HepG2 (cell line): ENCODE measurements around the gene CHST3. TPM values are rescaled to one million over a fixed set of nuclear protein-coding genes. Genes with fewer than 3 reads are reported as not detected.

ENCODE experiments used
- ASH2L ChIP-seq: fragments of 300-600, 200-600 bp; sonication (generic); IDR thresholded peaks from 2 replicates; pipeline ENCODE4 v1.7.0; 2017; ENCODE audit warnings: low read depth, mild to moderate bottlenecking, moderate library complexity, mixed read lengths, low read length; ENCODE audit not compliant: insufficient read length
- ATRX ChIP-seq: sonication (generic); formaldehyde crosslinking; IDR thresholded peaks from 2 replicates; pipeline ENCODE4 v1.4.0; 2020; ENCODE audit warnings: missing genetic modification reagents, borderline replicate concordance
- KDM5A ChIP-seq: fragments of 200-600 bp; sonication (generic); IDR thresholded peaks from 2 replicates; pipeline ENCODE4 v1.7.0; 2018; ENCODE audit warnings: antibody characterized with exemption, mild to moderate bottlenecking, low read length, borderline replicate concordance
- NFKB2 ChIP-seq: sonication (generic); formaldehyde crosslinking; IDR thresholded peaks from 2 replicates; pipeline ENCODE4 v1.4.0; 2020; ENCODE audit warnings: missing genetic modification reagents, borderline replicate concordance
- POLR2G ChIP-seq: fragments of 200-400 bp; formaldehyde crosslinking; IDR thresholded peaks from 2 replicates; pipeline ENCODE4 v1.6.1; 2018; ENCODE audit warnings: mild to moderate bottlenecking, low read depth, low read length, moderate library complexity
- PPARG ChIP-seq: conservative IDR thresholded peaks from 2 replicates; pipeline ENCODE4 v1.6.1; 2016; ENCODE audit warnings: missing biosample characterization, missing genetic modification reagents
- RXRB ChIP-seq: IDR thresholded peaks from 2 replicates; pipeline ENCODE4 v1.6.1; 2016; ENCODE audit warnings: borderline replicate concordance, missing genetic modification reagents, missing compliant biosample characterization
- SP5 ChIP-seq: IDR thresholded peaks from 2 replicates; pipeline ENCODE4 v1.6.1; 2016; ENCODE audit warnings: low read depth, borderline replicate concordance
- ZNF263 ChIP-seq: sonication (generic); formaldehyde crosslinking; IDR thresholded peaks from 2 replicates; pipeline ENCODE4 v1.4.0; 2020; ENCODE audit warnings: missing genetic modification reagents
- ZNF720 ChIP-seq: sonication (generic); formaldehyde crosslinking; IDR thresholded peaks from 2 replicates; pipeline ENCODE4 v1.4.0; 2020; ENCODE audit warnings: missing genetic modification reagents
- polyA plus RNA-seq, 8 experiments: library from polyadenylated mRNA; depleted of rRNA in 3 of 8; stranded (reverse) in 7 of 8; unstranded in 1 of 8; fragments of >200 nt; fragmentation: Illumina TruSeq in 4 of 8; extraction: Trizol in 4 of 8; gene quantifications; 2 replicates each; pipeline versions ENCODE4 v1.2.1 to v1.2.3, GENCODE V29; 2011 to 2016; ENCODE audit warnings: low read depth in 4 of 8, missing spikeins in 1 of 8, mixed read lengths in 1 of 8; ENCODE audit not compliant: insufficient read depth in 1 of 8
- total RNA-seq, 5 experiments: library from RNA; depleted of rRNA; stranded (reverse); fragments of >200 nt; fragmentation: Illumina TruSeq; extraction: Trizol; gene quantifications; 2 replicates each; pipeline ENCODE4 v1.2.3, GENCODE V29; 2016; ENCODE audit warnings: low read depth in 1 of 5
- TF ChIP-seq, protein P1 (sequence below): sonication (generic); formaldehyde crosslinking; IDR thresholded peaks from 2 replicates; pipeline ENCODE4 v1.4.0; 2020; ENCODE audit warnings: missing genetic modification reagents, borderline replicate concordance
- TF ChIP-seq, protein P2 (sequence below): sonication (generic); formaldehyde crosslinking; IDR thresholded peaks from 2 replicates; pipeline ENCODE4 v1.4.0; 2020; ENCODE audit warnings: missing genetic modification reagents
- TF ChIP-seq, protein P3 (sequence below): sonication (generic); formaldehyde crosslinking; IDR thresholded peaks from 2 replicates; pipeline ENCODE4 v1.4.0; 2020; ENCODE audit warnings: missing genetic modification reagents
- TF ChIP-seq, protein P4 (sequence below), 2 experiments: sonication (generic) in 1 of 2; formaldehyde crosslinking in 1 of 2; IDR thresholded peaks; 2 replicates each; pipeline versions ENCODE4 v1.6.1 to v1.9.0; 2014 to 2022; ENCODE audit warnings: antibody characterized with exemption in 1 of 2, borderline replicate concordance in 1 of 2, inconsistent platforms in 1 of 2, low read depth in 1 of 2, missing genetic modification reagents in 1 of 2

The CHST3 gene
- total and polyA plus RNA-seq, 2 of the 13 experiments (the other 11 are each of a cell fraction or from before 2014, with no cell fraction given), result 7.2 to 18.7 TPM

DNA sequence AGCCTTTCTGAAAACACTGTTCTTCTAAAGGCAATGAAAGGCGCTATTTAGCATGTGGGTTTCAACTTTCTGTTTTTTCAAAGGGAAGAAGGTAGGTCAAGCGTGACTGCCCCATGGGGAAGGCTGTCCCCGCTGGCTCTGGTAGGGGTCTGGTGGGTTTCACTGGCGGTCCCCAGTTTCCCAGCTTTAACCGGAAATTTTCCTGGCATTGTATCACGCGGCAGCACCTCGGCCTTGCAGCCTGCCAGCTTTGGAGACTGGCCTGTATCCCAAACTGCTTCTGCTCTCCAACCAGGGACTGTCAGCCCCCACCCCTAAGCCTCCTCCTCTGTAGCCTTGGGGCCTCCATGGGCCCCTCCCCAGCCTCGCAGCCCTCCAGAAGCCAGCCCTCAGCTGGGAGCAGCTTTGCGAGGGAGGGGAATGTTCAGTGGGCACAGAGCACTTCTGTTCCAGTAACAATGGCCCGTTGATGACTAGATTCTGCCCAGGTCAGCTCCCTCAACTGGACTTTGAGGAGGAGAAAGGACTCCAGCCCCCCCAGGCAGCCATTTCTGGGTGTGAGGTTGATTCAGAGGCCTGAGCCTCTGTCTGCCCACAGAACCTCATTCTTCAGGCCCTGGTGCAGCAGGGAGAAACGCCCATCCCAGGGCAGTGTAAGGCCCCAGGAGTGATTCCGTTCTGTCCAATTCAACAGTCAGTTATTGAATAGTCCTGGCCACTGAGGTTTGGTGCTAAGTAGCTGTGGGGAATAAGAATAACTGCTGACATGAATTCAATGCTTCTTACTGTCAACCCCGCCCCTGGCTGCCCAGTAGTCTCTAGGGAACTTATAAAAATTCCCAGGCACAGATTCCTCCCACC lies 17.1 kb downstream of the CHST3 start (continued):
- TF ChIP-seq, protein P1, sequence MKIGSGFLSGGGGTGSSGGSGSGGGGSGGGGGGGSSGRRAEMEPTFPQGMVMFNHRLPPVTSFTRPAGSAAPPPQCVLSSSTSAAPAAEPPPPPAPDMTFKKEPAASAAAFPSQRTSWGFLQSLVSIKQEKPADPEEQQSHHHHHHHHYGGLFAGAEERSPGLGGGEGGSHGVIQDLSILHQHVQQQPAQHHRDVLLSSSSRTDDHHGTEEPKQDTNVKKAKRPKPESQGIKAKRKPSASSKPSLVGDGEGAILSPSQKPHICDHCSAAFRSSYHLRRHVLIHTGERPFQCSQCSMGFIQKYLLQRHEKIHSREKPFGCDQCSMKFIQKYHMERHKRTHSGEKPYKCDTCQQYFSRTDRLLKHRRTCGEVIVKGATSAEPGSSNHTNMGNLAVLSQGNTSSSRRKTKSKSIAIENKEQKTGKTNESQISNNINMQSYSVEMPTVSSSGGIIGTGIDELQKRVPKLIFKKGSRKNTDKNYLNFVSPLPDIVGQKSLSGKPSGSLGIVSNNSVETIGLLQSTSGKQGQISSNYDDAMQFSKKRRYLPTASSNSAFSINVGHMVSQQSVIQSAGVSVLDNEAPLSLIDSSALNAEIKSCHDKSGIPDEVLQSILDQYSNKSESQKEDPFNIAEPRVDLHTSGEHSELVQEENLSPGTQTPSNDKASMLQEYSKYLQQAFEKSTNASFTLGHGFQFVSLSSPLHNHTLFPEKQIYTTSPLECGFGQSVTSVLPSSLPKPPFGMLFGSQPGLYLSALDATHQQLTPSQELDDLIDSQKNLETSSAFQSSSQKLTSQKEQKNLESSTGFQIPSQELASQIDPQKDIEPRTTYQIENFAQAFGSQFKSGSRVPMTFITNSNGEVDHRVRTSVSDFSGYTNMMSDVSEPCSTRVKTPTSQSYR (CRISPR knock-in tag), result peak; percentile 40; the same call in 1 of the 2 replicates
- TF ChIP-seq ZNF263 (CRISPR knock-in tag) (0 out of 2 replicates have a peak, but pooled peaks have one; percentile 35), RXRB (peak; percentile 37; the same call in 1 of the 2 replicates), PPARG (CRISPR knock-in tag) (peak; percentile 35; the same call in 1 of the 2 replicates), ZNF720 (CRISPR knock-in tag) (no peak), ASH2L (peak; percentile 48), POLR2G (peak; percentile 69), KDM5A (no peak), ATRX (no peak), NFKB2 (CRISPR knock-in tag) (peak; percentile 15; the same call in 1 of the 2 replicates), SP5 (peak; percentile 53; the same call in 1 of the 2 replicates)
- TF ChIP-seq, protein P2, sequence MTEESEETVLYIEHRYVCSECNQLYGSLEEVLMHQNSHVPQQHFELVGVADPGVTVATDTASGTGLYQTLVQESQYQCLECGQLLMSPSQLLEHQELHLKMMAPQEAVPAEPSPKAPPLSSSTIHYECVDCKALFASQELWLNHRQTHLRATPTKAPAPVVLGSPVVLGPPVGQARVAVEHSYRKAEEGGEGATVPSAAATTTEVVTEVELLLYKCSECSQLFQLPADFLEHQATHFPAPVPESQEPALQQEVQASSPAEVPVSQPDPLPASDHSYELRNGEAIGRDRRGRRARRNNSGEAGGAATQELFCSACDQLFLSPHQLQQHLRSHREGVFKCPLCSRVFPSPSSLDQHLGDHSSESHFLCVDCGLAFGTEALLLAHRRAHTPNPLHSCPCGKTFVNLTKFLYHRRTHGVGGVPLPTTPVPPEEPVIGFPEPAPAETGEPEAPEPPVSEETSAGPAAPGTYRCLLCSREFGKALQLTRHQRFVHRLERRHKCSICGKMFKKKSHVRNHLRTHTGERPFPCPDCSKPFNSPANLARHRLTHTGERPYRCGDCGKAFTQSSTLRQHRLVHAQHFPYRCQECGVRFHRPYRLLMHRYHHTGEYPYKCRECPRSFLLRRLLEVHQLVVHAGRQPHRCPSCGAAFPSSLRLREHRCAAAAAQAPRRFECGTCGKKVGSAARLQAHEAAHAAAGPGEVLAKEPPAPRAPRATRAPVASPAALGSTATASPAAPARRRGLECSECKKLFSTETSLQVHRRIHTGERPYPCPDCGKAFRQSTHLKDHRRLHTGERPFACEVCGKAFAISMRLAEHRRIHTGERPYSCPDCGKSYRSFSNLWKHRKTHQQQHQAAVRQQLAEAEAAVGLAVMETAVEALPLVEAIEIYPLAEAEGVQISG, result peak; percentile 49
- TF ChIP-seq, protein P3, sequence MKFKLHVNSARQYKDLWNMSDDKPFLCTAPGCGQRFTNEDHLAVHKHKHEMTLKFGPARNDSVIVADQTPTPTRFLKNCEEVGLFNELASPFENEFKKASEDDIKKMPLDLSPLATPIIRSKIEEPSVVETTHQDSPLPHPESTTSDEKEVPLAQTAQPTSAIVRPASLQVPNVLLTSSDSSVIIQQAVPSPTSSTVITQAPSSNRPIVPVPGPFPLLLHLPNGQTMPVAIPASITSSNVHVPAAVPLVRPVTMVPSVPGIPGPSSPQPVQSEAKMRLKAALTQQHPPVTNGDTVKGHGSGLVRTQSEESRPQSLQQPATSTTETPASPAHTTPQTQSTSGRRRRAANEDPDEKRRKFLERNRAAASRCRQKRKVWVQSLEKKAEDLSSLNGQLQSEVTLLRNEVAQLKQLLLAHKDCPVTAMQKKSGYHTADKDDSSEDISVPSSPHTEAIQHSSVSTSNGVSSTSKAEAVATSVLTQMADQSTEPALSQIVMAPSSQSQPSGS (CRISPR knock-in tag), result no peak
- TF ChIP-seq, protein P4, sequence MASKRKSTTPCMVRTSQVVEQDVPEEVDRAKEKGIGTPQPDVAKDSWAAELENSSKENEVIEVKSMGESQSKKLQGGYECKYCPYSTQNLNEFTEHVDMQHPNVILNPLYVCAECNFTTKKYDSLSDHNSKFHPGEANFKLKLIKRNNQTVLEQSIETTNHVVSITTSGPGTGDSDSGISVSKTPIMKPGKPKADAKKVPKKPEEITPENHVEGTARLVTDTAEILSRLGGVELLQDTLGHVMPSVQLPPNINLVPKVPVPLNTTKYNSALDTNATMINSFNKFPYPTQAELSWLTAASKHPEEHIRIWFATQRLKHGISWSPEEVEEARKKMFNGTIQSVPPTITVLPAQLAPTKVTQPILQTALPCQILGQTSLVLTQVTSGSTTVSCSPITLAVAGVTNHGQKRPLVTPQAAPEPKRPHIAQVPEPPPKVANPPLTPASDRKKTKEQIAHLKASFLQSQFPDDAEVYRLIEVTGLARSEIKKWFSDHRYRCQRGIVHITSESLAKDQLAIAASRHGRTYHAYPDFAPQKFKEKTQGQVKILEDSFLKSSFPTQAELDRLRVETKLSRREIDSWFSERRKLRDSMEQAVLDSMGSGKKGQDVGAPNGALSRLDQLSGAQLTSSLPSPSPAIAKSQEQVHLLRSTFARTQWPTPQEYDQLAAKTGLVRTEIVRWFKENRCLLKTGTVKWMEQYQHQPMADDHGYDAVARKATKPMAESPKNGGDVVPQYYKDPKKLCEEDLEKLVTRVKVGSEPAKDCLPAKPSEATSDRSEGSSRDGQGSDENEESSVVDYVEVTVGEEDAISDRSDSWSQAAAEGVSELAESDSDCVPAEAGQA (IDR thresholded peaks at IDR 0.05; ENCODE audit: low read depth), result peak; percentile 22; the same call in 1 of the 2 replicates
- TF ChIP-seq, protein P4 (CRISPR knock-in tag; IDR thresholded peaks at IDR 0.05; ENCODE audit: borderline replicate concordance), result no peak
